Measurements from ENCODE around the gene AXL.
"Not testable (repeated sequence)": the region's sequence is repeated elsewhere in the genome, so short reads cannot be mapped to it uniquely, and the experiment has no call there.

The AXL gene

GRCh38 chr19:41278478-41278877, 59.5 kb downstream of the AXL start:
- no peak for DNase-seq

DNA sequence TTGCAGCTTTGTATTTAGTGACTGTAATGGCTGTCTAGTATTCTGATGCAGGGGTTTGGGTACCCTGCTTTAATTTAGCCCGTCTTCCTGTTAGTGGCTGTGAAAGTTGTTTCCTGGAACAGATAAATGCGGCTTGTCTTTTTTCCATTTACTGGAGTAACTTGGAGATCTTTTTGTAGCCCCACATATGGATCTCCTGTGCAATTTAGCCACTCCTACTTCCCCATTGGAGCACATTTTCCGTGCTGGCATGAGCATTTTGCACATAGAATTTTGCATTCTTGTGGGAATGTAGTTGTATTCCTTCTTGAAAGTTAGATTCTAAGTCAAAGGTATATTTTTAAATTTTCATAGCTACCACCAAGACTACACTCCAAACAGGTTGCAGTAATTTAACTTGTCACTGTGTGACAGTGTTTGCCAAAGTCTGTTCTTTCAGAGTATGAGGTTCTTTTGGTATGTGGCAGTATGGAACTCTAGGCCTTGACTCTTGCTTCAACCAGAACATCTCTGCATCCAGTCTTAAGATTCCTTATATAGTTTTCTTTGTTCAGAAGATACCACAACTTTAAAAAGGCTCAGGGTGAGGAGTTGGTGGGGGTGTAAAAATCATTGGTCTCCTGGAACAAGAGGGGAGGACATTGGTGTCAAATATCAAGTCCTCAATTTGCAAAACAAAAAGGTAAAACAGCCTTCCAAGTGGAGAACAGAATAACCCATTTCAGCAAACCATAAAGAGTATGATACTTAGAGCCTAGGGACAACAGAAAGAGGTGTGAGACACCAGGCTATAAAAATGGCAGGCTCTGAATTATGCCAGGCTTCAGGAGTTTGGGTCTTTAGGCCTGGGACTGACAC, 69.9 kb downstream of the AXL start:
- no peak for DNase-seq

- DNase-seq: not testable (repeated sequence)
Measured at GRCh38 chr19:41289814-41290213, 70.8 kb downstream of the AXL start.

DNA sequence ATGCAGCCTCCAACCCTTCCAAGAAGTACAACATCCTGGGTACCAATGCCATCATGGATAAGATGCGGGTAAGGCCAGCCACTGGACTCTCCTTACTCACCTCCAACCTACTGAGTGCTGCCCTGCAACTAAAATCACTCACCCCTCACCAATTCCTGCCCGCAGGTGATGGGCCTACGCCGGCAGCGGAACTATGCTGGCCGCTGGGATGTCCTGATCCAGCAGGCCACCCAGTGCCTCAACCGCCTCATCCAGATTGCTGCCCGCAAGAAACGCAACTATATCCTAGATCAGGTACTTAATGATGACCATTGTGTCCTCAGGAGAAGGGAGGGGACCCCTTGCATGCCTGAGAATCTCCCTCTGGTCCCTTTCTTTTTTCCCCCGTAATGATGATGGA, 75.4 kb downstream of the AXL start:
- DNase-seq: no peak

GRCh38 chr19:41295499-41295898, 76.5 kb downstream of the AXL start:
- DNase-seq: no peak

- no peak for DNase-seq
Measured at GRCh38 chr19:41296433-41296871, 77.4 kb downstream of the AXL start.

GRCh38 chr19:41297628-41298347, 78.8 kb downstream of the AXL start:
- no peak for DNase-seq

DNA sequence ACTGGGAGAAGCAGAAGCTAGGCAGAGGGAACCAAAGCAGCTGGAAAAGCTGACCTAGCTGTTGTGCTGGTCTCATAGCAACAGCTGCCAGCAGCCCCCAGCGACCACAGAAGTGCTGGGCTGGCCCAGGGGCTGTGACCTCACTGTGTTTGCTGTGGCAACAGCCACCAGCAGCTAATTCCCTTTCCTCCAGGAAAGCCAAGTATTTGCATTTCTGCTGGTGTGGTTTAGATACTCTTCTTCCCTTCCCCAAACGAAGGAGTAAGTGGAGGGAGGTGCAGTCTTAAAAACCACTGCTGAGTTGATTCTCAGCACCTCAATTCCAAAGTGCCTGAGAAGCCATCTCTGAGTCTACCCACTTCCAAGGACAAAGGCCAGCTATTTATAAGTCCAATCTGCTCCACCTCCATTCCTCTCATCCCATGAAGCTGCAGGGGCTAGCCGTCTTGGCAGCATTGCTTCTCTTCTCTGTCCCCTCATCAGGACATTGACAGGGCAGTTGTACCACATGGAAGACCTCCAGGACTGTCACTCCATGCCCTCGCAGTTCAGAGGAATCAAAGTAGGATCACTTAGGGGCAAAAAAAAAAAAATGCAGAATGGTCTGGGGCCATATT, 79.4 kb downstream of the AXL start:
- DNase-seq: peak in 1 of 2 donors; percentile 6

GRCh38 chr19:41299046-41299754, 80.2 kb downstream of the AXL start:
- DNase-seq: no peak

- DNase-seq: no peak
Measured at GRCh38 chr19:41299755-41300089, 80.7 kb downstream of the AXL start.

- no peak for DNase-seq
Measured at GRCh38 chr19:41300555-41300954, 81.5 kb downstream of the AXL start.

DNA sequence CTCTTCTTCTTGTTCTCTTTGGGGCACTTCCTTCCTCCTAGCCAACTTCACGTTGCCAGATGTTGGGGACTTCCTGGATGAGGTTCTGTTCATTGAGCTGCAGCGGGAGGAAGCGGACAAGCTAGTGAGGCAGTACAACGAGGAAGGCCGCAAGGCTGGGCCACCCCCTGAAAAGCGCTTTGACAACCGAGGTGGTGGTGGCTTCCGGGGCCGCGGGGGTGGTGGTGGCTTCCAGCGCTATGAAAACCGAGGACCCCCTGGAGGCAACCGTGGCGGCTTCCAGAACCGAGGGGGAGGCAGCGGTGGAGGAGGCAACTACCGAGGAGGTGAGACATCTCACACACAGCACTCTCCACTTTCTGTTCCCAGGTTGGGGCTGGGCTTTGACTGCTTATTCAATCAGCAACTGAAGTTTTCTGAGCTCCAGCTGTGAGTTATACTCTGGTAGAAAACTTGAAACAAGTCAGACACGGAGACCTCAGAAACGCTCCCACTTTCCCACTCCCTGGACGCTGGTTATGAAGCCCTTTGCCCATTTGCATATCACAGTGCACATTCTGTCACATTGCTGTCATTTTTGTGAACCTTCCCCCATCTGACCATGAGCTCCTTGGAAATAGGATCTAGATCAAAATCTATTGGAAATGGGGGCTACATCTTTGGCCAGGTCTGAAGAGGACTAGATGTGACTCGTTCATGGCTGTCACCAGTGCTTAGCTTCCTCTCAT, 83.8 kb downstream of the AXL start:
- DNase-seq: no peak

DNA sequence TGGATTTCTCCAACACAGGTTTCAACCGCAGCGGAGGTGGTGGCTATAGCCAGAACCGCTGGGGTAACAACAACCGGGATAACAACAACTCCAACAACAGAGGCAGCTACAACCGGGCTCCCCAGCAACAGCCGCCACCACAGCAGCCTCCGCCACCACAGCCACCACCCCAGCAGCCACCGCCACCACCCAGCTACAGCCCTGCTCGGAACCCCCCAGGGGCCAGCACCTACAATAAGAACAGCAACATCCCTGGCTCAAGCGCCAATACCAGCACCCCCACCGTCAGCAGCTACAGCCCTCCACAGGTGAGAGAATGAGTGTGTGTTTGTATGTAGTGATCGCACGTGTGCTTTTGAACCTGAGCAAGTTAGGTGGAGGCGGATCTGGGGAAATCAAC, 84.9 kb downstream of the AXL start:
- DNase-seq: no peak

DNA sequence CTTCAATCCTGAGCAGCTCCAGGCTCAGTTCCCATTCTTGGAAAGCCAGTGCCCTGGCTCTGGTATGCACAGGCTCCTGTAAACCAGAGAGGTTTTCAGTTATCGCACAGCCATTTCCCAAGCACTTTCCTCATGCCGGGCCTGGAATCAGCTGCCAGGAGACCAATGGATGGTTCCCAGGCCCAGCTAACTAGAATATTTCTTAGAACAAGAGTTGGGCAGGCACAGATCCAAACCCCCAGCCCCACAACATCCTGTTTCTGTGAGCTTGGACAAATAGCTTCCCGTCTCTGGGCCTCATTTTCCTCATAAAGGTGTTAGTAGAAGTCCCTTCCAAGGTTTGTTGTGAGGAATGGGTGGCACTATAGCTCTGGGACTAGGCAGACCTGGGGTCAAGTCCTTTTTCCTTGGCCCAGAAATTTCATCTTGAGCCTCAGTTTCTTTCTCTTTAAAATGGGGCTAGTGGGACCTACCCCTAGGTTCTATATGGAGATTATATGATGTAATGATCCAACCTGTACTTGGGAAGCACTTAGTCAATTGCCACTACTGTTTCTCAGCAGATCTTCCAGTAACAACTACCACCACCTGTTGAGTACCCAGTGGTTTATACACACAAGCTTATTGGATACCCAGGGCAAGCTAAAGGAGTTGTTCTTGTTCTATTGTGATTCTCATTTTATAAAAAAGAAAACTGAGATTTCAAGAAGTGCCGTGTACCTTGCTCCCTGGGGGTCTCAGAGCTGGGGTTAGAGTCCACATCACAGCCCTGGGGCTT, 85.9 kb downstream of the AXL start:
- DNase-seq: no peak

GRCh38 chr19:41305927-41306793, 87.1 kb downstream of the AXL start:
- no peak for DNase-seq

DNA sequence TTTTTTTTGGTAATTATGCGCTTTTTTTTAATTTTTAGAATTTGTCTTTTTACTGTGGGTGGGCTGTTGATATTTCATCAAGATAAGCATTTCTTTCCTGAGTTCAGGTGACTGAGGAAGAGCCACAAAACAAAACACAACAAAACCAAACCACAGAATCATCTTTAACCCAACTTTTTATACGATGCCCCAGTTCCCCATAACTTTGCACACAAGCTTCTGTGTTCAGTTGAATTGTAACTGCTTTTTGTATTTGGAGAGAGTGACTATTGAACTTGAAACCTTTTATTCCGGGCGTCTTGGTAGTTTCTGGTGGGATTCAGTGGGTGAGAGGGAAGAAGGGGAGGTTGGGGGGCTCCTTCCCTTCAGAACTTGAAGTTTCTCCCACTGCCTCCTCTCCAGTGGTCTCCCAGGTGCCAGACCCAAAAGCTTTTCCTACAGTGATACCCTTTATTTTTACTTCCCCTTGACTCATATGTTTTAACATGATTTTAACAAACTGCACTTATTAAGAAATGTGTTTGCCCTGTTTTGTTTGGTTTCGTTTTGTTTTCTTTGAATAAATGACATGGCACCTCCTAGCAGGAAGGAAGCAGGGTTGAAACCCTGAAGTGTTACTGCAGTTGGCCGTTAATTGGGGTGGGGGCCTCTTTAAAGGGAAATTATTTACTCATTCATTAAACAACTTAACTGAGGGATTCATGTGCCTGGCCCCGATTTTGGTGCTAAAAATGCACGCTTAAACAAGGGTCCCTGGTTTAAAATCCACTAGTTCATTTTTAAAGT, 88.3 kb downstream of the AXL start:
- no peak for DNase-seq

DNA sequence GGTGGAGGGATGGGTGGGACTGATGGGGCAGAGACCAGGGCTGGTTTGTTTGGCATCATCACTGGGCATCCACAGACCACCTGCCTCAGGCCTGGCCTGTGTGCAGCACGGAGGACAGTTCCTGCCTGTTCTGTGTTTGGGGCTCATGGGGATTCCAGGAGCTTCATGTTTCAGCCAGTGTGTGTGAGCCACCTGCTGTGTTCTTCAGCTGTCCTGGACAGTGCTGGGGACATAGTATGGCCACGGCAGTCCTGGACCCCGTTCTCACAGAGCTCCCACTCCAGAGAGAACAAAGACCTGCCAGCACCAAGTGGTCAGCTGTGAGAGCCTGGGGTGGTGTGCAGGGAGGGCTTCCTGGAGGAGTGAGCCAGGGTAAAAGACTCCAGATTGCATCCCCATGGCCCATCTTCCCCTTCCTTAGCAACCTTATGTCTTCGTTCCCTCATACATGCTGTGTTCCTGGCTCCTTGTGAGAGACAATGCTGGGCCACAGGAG, 89.0 kb downstream of the AXL start:
- DNase-seq: no peak

- DNase-seq: peak; percentile 84
Measured at GRCh38 chr19:41308450-41309179, 89.6 kb downstream of the AXL start.
